WTC11 (cell line): ENCODE data around the gene NAALADL2. TPM values are rescaled to one million over a fixed set of nuclear protein-coding genes. Genes with fewer than 3 reads are reported as not detected.

Source experiments
- ATAC-seq: fragments of 200-7000 bp; cut with Tn5 transposase; 2 replicates; pipeline ENCODE4 v1.10.0; 2021; ENCODE audit warnings: mild to moderate bottlenecking, moderate library complexity
- CTCF ChIA-PET: fragments of 300-600 bp; sonication (Branson Sonifier 250); formaldehyde crosslinking; loops from one replicate; lab custom pipeline; 2021; ENCODE audit warnings: antibody characterized with exemption; lab: Charles Lee
- POLR2A ChIA-PET: fragments of 350-600 bp; sonication (Branson Sonifier 250); formaldehyde crosslinking; loops from one replicate; lab custom pipeline; 2021; ENCODE audit warnings: antibody characterized with exemption; lab: Charles Lee
- DNase-seq: peaks from one replicate; pipeline ENCODE4 v3.0.0; 2021; ENCODE audit warnings: low spot score
- H3K27ac Mint-ChIP-seq: 2 replicates; pipeline ENCODE4 v1.8.0; 2021; ENCODE audit warnings: mixed read lengths
- H3K27me3 Mint-ChIP-seq: 2 replicates; pipeline ENCODE4 v1.8.0; 2021; ENCODE audit warnings: low read depth, mild to moderate bottlenecking, moderate library complexity, mixed read lengths
- H3K36me3 Mint-ChIP-seq: 2 replicates; pipeline ENCODE4 v1.8.0; 2021; ENCODE audit warnings: mixed read lengths
- H3K4me1 Mint-ChIP-seq: 2 replicates; pipeline ENCODE4 v1.8.0; 2022; ENCODE audit warnings: mixed read lengths
- H3K4me3 Mint-ChIP-seq: 2 replicates; pipeline ENCODE4 v1.8.0; 2021; ENCODE audit warnings: mild to moderate bottlenecking, moderate library complexity, mixed read lengths
- H3K9me3 Mint-ChIP-seq: 2 replicates; pipeline ENCODE4 v1.8.0; 2021; ENCODE audit warnings: mixed read lengths
- AFF4 ChIP-seq: sonication (generic); formaldehyde crosslinking; IDR thresholded peaks from 2 replicates; pipeline ENCODE4 v1.8.1; 2023; ENCODE audit warnings: mild to moderate bottlenecking, missing genetic modification reagents, borderline replicate concordance
- AR ChIP-seq: fragments of 250-450 bp; sonication (Bioruptor Pico); IDR thresholded peaks from 2 replicates; pipeline ENCODE4 v1.9.0; 2021; ENCODE audit warnings: mild to moderate bottlenecking
- ARID4B ChIP-seq: sonication (generic); formaldehyde crosslinking; IDR thresholded peaks from 2 replicates; pipeline ENCODE4 v1.8.0; 2023; ENCODE audit warnings: missing genetic modification reagents, mild to moderate bottlenecking, borderline replicate concordance
- ATF1 ChIP-seq: sonication (generic); formaldehyde crosslinking; IDR thresholded peaks from 2 replicates; pipeline ENCODE4 v1.8.1; 2023; ENCODE audit warnings: mild to moderate bottlenecking, moderate library complexity, missing genetic modification reagents
- ATF3 ChIP-seq: sonication (generic); formaldehyde crosslinking; conservative IDR thresholded peaks from 2 replicates; pipeline ENCODE4 v1.8.1; 2022; ENCODE audit warnings: mild to moderate bottlenecking, missing genetic modification reagents
- CTCF ChIP-seq: fragments of 200-600 bp; IDR thresholded peaks from 2 replicates; pipeline ENCODE4 v1.8.0; 2022; ENCODE audit warnings: antibody characterized with exemption
- GTF2I ChIP-seq: fragments of 250-450 bp; sonication (Bioruptor Pico); conservative IDR thresholded peaks from 2 replicates; pipeline ENCODE4 v1.4.0; 2021; ENCODE audit warnings: mild to moderate bottlenecking
- HMGA2 ChIP-seq: fragments of 250-450 bp; sonication (Bioruptor Pico); IDR thresholded peaks from 2 replicates; pipeline ENCODE4 v1.4.0; 2021; ENCODE audit warnings: mild to moderate bottlenecking, moderate library complexity
- MYBL2 ChIP-seq: sonication (generic); formaldehyde crosslinking; IDR thresholded peaks from 2 replicates; pipeline ENCODE4 v1.8.1; 2023; ENCODE audit warnings: mild to moderate bottlenecking, moderate library complexity, missing genetic modification reagents
- NFATC4 ChIP-seq: fragments of 250-450 bp; sonication (Bioruptor Pico); IDR thresholded peaks from 2 replicates; pipeline ENCODE4 v1.9.0; 2021; ENCODE audit warnings: mild to moderate bottlenecking
- PRDM15 ChIP-seq: sonication (generic); formaldehyde crosslinking; IDR thresholded peaks from 2 replicates; pipeline ENCODE4 v1.8.0; 2022; ENCODE audit warnings: missing genetic modification reagents
- RELA ChIP-seq: sonication (generic); formaldehyde crosslinking; IDR thresholded peaks from 2 replicates; pipeline ENCODE4 v1.8.1; 2022; ENCODE audit warnings: missing genetic modification reagents, mild to moderate bottlenecking, borderline replicate concordance
- RORB ChIP-seq: fragments of 250-450 bp; sonication (Bioruptor Pico); IDR thresholded peaks from 2 replicates; pipeline ENCODE4 v1.9.0; 2021; ENCODE audit warnings: mild to moderate bottlenecking
- TCF7 ChIP-seq: sonication (generic); formaldehyde crosslinking; IDR thresholded peaks from 2 replicates; pipeline ENCODE4 v1.8.0; 2022; ENCODE audit warnings: mild to moderate bottlenecking, low read depth, missing genetic modification reagents, moderate library complexity
- TP53 ChIP-seq: sonication (generic); formaldehyde crosslinking; IDR thresholded peaks from 2 replicates; pipeline ENCODE4 v1.8.1; 2023; ENCODE audit warnings: mild to moderate bottlenecking, missing genetic modification reagents
- ZNF219 ChIP-seq: sonication (generic); formaldehyde crosslinking; IDR thresholded peaks from 2 replicates; pipeline ENCODE4 v1.8.0; 2023; ENCODE audit warnings: missing genetic modification reagents, mild to moderate bottlenecking, borderline replicate concordance
- ZNF512 ChIP-seq: sonication (generic); formaldehyde crosslinking; IDR thresholded peaks from 2 replicates; pipeline ENCODE4 v1.8.1; 2022; ENCODE audit warnings: missing genetic modification reagents, borderline replicate concordance
- total RNA-seq: library from RNA; stranded (reverse); gene quantifications from 3 replicates; pipeline ENCODE4 v1.2.3, GENCODE V29; 2021

Gene NAALADL2
- total RNA-seq, 1 experiment from 2014 or later, result 1.2 TPM

- Mint-ChIP-seq H3K4me1 (peaks cover 4% of the 10 kb centered on the region), H3K27ac (no peak overlapping the region), H3K9me3 (peaks cover 34% of the 10 kb centered on the region), H3K27me3 (no peaks in the 10 kb centered on the region), H3K4me3 (no peak overlapping the region), H3K36me3 (peaks cover 29% of the 10 kb centered on the region)
- no peak for ATAC-seq
- DNase-seq, result no peak
- CTCF ChIA-PET, result no interaction called here
- POLR2A ChIA-PET, result interaction anchor here (0.5 kb wide), 1 partner anchor 136 kb away, joined by 3 read pairs; no protein-coding TSS in a partner anchor
- TF ChIP-seq AR (CRISPR knock-in tag), result no peak
- TF ChIP-seq TCF7 (CRISPR knock-in tag), result no peak
- TF ChIP-seq GTF2I, result no peak
- no peak for TF ChIP-seq ZNF219 (CRISPR knock-in tag)
- TF ChIP-seq ATF3, result no peak
- TF ChIP-seq RORB, result no peak
- no peak for TF ChIP-seq NFATC4 (CRISPR knock-in tag)
- TF ChIP-seq RELA (CRISPR knock-in tag), result no peak
- no peak for TF ChIP-seq ATF1 (CRISPR knock-in tag)
- TF ChIP-seq TP53, result no peak
- TF ChIP-seq ZNF512, result no peak
- TF ChIP-seq MYBL2 (CRISPR knock-in tag), result no peak
- no peak for TF ChIP-seq CTCF
- no peak for TF ChIP-seq ARID4B
- no peak for TF ChIP-seq HMGA2
- TF ChIP-seq PRDM15 (CRISPR knock-in tag), result no peak
- no peak for TF ChIP-seq AFF4 (CRISPR knock-in tag)
Observed at GRCh38 chr3:175127075-175127662, 268.0 kb downstream of the NAALADL2 start.
